Measurements from ENCODE around the gene PDE8B.

The PDE8B gene

DNA sequence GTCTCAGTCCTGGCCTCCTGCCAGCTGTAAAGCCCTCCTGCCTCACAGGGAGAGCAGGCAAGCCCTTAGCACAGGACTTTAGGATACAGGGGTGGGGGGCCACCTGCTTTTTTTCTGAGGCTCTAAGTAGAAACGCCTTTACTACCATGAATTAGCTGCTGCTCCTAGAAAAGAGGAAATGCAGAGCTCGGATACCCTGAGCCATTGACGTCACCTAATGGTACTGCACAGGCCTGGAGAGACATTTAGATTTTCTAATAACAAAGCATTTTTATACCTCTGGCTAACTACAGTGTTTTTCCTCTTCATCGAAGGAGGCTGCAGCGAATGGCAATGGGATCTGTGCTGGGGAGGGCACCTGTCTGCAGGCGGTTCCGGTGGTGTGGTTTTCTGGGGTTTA is 144.6 kb downstream of the PDE8B start:
- H3K9me3 ChIP-seq (ENCODE audit: low read depth, low read length): no peaks in the 10 kb centered on the region
- H3K9ac ChIP-seq (ENCODE audit: insufficient read length): no peak overlapping the region
- TF ChIP-seq EZH2 (IDR thresholded peaks at IDR 0.05): no peak
- H3K36me3 ChIP-seq (ENCODE audit: insufficient read depth, low read length): no peaks in the 10 kb centered on the region
- no peak for DNase-seq (ENCODE audit: low read depth, low spot score)
- no peak overlapping the region for H3K4me3 ChIP-seq
- H3K27ac ChIP-seq: no peak overlapping the region

GRCh38 chr5:77355751-77356150 is 145.3 kb downstream of the PDE8B start:
- DNase-seq (ENCODE audit: low read depth, low spot score): no peak
- Histone ChIP-seq H3K27ac (no peak overlapping the region), H3K36me3 (ENCODE audit: insufficient read depth, low read length) (no peaks in the 10 kb centered on the region), H3K4me3 (no peak overlapping the region), H3K9me3 (ENCODE audit: low read depth, low read length) (no peaks in the 10 kb centered on the region), H3K9ac (ENCODE audit: insufficient read length) (no peak overlapping the region)
- no peak for TF ChIP-seq FOXP2 (optimal IDR thresholded peaks at IDR 0.05; ENCODE audit: control extremely low read depth, extremely low read length, insufficient read depth)
- no peak for TF ChIP-seq POLR2AphosphoS5 (IDR thresholded peaks at IDR 0.05; ENCODE audit: borderline replicate concordance, low read depth, low read length)
- no peak for TF ChIP-seq EZH2 (IDR thresholded peaks at IDR 0.05)

- Histone ChIP-seq H3K27ac (no peak overlapping the region), H3K9me3 (ENCODE audit: low read depth, low read length) (no peaks in the 10 kb centered on the region), H3K9ac (ENCODE audit: insufficient read length) (no peak overlapping the region), H3K36me3 (ENCODE audit: insufficient read depth, low read length) (no peaks in the 10 kb centered on the region), H3K4me3 (no peak overlapping the region)
- TF ChIP-seq EZH2 (IDR thresholded peaks at IDR 0.05) (no peak), POLR2AphosphoS5 (IDR thresholded peaks at IDR 0.05; ENCODE audit: borderline replicate concordance, low read depth, low read length) (no peak), FOXP2 (optimal IDR thresholded peaks at IDR 0.05; ENCODE audit: control extremely low read depth, extremely low read length, insufficient read depth) (no peak)
- DNase-seq (ENCODE audit: low read depth, low spot score): no peak
Observed at GRCh38 chr5:77356740-77357139, 146.3 kb downstream of the PDE8B start.

DNA sequence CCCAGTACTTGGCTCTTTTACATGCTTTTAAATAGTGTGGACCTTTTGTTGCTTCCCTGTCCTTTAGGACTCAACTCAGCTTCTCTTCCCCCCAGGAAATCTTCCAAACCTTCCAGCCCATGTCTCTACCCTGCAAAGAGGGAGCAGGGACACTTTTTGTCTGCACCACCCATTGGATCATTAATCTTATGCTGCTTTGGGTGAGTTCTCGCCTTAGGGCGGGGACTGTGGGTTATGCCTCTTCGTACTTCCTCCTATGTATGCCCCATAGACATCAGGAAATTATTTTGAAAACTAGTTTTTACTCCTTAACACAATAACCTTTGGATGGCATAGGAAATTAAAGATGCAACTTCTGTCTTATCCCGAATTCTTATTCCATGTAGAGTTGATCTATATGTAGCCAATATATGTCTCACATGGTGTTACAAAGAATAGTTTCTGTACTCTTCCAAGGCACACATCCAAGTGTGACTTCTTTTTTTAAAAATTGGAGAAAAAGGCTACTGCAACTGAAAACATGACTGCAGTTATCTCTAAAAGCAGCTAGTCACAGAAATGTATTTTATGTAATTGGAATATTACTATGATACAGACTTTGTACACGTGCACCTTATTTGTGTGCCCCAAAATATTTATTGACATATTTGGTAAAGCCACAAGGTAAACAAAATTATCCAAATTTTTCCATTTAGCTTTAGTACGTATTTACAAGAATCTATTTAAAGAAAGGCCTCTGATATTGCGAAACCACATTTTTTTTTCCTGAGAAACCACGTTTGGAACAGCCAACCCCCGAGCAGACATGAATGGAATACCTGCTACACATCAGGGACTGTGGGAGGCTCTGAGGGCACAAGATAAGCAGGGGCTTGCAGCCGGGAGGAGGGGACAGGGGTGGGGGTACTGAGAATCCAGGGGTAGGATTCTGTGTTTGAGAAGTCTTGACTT is 148.1 kb downstream of the PDE8B start:
- DNase-seq (ENCODE audit: low read depth, low spot score): no peak
- Histone ChIP-seq H3K27ac (peak overlapping the region; percentile 60; the same call in 1 of the 2 replicates), H3K9me3 (ENCODE audit: low read depth, low read length) (no peaks in the 10 kb centered on the region), H3K36me3 (ENCODE audit: insufficient read depth, low read length) (no peaks in the 10 kb centered on the region), H3K9ac (ENCODE audit: insufficient read length) (no peak overlapping the region), H3K4me3 (peak overlapping the region; percentile 29; the same call in 1 of the 2 replicates)
- TF ChIP-seq POLR2AphosphoS5 (IDR thresholded peaks at IDR 0.05; ENCODE audit: borderline replicate concordance, low read depth, low read length) (no peak), FOXP2 (optimal IDR thresholded peaks at IDR 0.05; ENCODE audit: control extremely low read depth, extremely low read length, insufficient read depth) (no peak), EZH2 (IDR thresholded peaks at IDR 0.05) (no peak)

DNA sequence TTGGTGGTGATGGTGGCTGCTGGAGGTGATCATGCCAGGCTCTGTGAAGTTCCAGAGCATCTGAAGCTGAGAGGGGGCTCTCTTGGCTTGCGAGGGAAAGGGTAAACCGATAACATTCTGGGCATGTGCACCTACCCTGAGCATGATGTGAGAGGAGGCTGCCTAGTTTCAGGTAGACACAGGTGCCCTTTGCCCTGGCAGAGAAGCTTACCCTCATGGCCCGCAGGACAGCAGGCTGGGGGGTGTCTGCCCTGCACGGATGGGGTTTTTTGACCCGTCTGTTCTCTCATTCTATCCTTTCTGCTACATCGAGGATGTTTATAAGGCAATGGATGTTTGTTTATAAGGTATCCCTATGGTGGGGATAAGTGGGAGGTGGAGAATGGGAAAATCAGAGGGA is 148.8 kb downstream of the PDE8B start:
- Histone ChIP-seq H3K4me3 (no peak overlapping the region), H3K9ac (ENCODE audit: insufficient read length) (no peak overlapping the region), H3K36me3 (ENCODE audit: insufficient read depth, low read length) (no peaks in the 10 kb centered on the region), H3K9me3 (ENCODE audit: low read depth, low read length) (no peaks in the 10 kb centered on the region), H3K27ac (no peak overlapping the region)
- TF ChIP-seq EZH2 (IDR thresholded peaks at IDR 0.05) (no peak), FOXP2 (optimal IDR thresholded peaks at IDR 0.05; ENCODE audit: control extremely low read depth, extremely low read length, insufficient read depth) (no peak), POLR2AphosphoS5 (IDR thresholded peaks at IDR 0.05; ENCODE audit: borderline replicate concordance, low read depth, low read length) (no peak)
- DNase-seq (ENCODE audit: low read depth, low spot score): no peak

- H3K36me3 ChIP-seq (ENCODE audit: insufficient read depth, low read length): no peaks in the 10 kb centered on the region
- H3K4me3 ChIP-seq: no peak overlapping the region
- H3K27ac ChIP-seq: no peak overlapping the region
- H3K9ac ChIP-seq (ENCODE audit: insufficient read length): no peak overlapping the region
- DNase-seq (ENCODE audit: low read depth, low spot score): no peak
- no peaks in the 10 kb centered on the region for H3K9me3 ChIP-seq (ENCODE audit: low read depth, low read length)
- no peak for TF ChIP-seq FOXP2 (optimal IDR thresholded peaks at IDR 0.05; ENCODE audit: control extremely low read depth, extremely low read length, insufficient read depth)
- no peak for TF ChIP-seq EZH2 (IDR thresholded peaks at IDR 0.05)
- TF ChIP-seq POLR2AphosphoS5 (IDR thresholded peaks at IDR 0.05; ENCODE audit: borderline replicate concordance, low read depth, low read length): no peak
Observed at GRCh38 chr5:77360381-77360780, 149.9 kb downstream of the PDE8B start.

- DNase-seq (ENCODE audit: low read depth, low spot score): no peak
- Histone ChIP-seq H3K27ac (no peak overlapping the region), H3K36me3 (ENCODE audit: insufficient read depth, low read length) (no peaks in the 10 kb centered on the region), H3K4me3 (no peak overlapping the region), H3K9ac (ENCODE audit: insufficient read length) (no peak overlapping the region), H3K9me3 (ENCODE audit: low read depth, low read length) (no peaks in the 10 kb centered on the region)
- TF ChIP-seq EZH2 (IDR thresholded peaks at IDR 0.05) (no peak), FOXP2 (optimal IDR thresholded peaks at IDR 0.05; ENCODE audit: control extremely low read depth, extremely low read length, insufficient read depth) (no peak), POLR2AphosphoS5 (IDR thresholded peaks at IDR 0.05; ENCODE audit: borderline replicate concordance, low read depth, low read length) (no peak)
Observed at GRCh38 chr5:77360973-77361372, 150.5 kb downstream of the PDE8B start.

GRCh38 chr5:77366717-77367500 is 156.4 kb downstream of the PDE8B start:
- Histone ChIP-seq H3K36me3 (ENCODE audit: insufficient read depth, low read length) (no peaks in the 10 kb centered on the region), H3K4me3 (no peak overlapping the region), H3K27ac (no peak overlapping the region), H3K9ac (ENCODE audit: insufficient read length) (no peak overlapping the region), H3K9me3 (ENCODE audit: low read depth, low read length) (no peaks in the 10 kb centered on the region)
- TF ChIP-seq FOXP2 (optimal IDR thresholded peaks at IDR 0.05; ENCODE audit: control extremely low read depth, extremely low read length, insufficient read depth) (no peak), EZH2 (IDR thresholded peaks at IDR 0.05) (no peak), POLR2AphosphoS5 (IDR thresholded peaks at IDR 0.05; ENCODE audit: borderline replicate concordance, low read depth, low read length) (no peak)
- DNase-seq (ENCODE audit: low read depth, low spot score): no peak

All from SK-N-MC (cell line).